Keratinocyte (primary cell): ENCODE measurements around the gene RAB11FIP4. TPM values are rescaled to one million over a fixed set of nuclear protein-coding genes. Genes with fewer than 3 reads are reported as not detected.

ENCODE experiments used
- DNase-seq: peaks from one replicate; pipeline ENCODE4 v3.0.0-alpha.2; 2011; ENCODE audit warnings: low read depth, missing footprints, low spot score
- FAIRE-seq: peaks from 2 replicates; lab custom pipeline; 2011; peaks lifted over from hg19 to GRCh38; lab: Jason Lieb, UNC
- H2AFZ ChIP-seq: 2 replicates; pipeline ENCODE4 v1.6.0; 2012; ENCODE audit warnings: low read length, control low read depth, inconsistent platforms; ENCODE audit not compliant: control insufficient read depth
- H3K27ac ChIP-seq: 2 replicates; pipeline ENCODE4 v1.5.1; 2011; ENCODE audit warnings: low read length; ENCODE audit not compliant: control insufficient read depth, insufficient read depth
- H3K27me3 ChIP-seq: 3 replicates; pipeline ENCODE4 v1.6.0; 2011; ENCODE audit warnings: low read length; ENCODE audit not compliant: control insufficient read depth, insufficient read depth; ENCODE audit errors: extremely low read depth
- H3K36me3 ChIP-seq, 2 experiments: 2 replicates in 1 of 2; 3 replicates in 1 of 2; pipeline ENCODE4 v1.5.1; 2011; ENCODE audit warnings: low read length in 2 of 2, mild to moderate bottlenecking in 1 of 2; ENCODE audit not compliant: control insufficient read depth in 2 of 2, insufficient read depth in 2 of 2; ENCODE audit errors: extremely low read depth in 1 of 2
- H3K4me1 ChIP-seq: 3 replicates; pipeline ENCODE4 v1.5.1; 2011; ENCODE audit warnings: low read length; ENCODE audit not compliant: control insufficient read depth, insufficient read depth; ENCODE audit errors: extremely low read depth
- H3K4me2 ChIP-seq: 3 replicates; pipeline ENCODE4 v1.6.0; 2011; ENCODE audit warnings: low read depth, low read length; ENCODE audit not compliant: control insufficient read depth, insufficient read depth; ENCODE audit errors: extremely low read depth
- H3K4me3 ChIP-seq, 3 experiments: fragments of 200-600 bp in 1 of 3; sonication (generic) in 1 of 3; 2 replicates in 2 of 3; 3 replicates in 1 of 3; pipeline ENCODE4 v1.5.1; 2011 to 2016; ENCODE audit warnings: low read length in 3 of 3, mild to moderate bottlenecking in 3 of 3, control low read depth in 2 of 3, inconsistent platforms in 1 of 3, low read depth in 1 of 3, mixed read lengths in 1 of 3, mixed run types in 1 of 3, moderate library complexity in 1 of 3; ENCODE audit not compliant: control insufficient read depth in 2 of 3, insufficient read depth in 2 of 3; ENCODE audit errors: extremely low read depth in 1 of 3
- H3K79me2 ChIP-seq: 2 replicates; pipeline ENCODE4 v1.6.0; 2012; ENCODE audit warnings: low read length; ENCODE audit not compliant: control insufficient read depth, insufficient read depth
- H3K9ac ChIP-seq: 3 replicates; pipeline ENCODE4 v1.6.0; 2011; ENCODE audit warnings: low read length; ENCODE audit not compliant: control insufficient read depth, insufficient read depth; ENCODE audit errors: extremely low read depth
- H3K9me1 ChIP-seq: 3 replicates; pipeline ENCODE4 v1.6.0; 2011; ENCODE audit warnings: low read length; ENCODE audit not compliant: control insufficient read depth, insufficient read depth; ENCODE audit errors: extremely low read depth
- H3K9me3 ChIP-seq: 2 replicates; pipeline ENCODE4 v1.5.1; 2012; ENCODE audit warnings: low read depth, low read length; ENCODE audit not compliant: control insufficient read depth
- H4K20me1 ChIP-seq: 3 replicates; pipeline ENCODE4 v1.6.0; 2011; ENCODE audit warnings: low read length; ENCODE audit not compliant: control insufficient read depth, insufficient read depth; ENCODE audit errors: extremely low read depth
- EZH2 ChIP-seq: IDR thresholded peaks from one replicate; pipeline ENCODE4 v1.6.1; 2012; ENCODE audit warnings: inconsistent platforms, mild to moderate bottlenecking, low read length, moderate library complexity
- dilution Hi-C: fragments of 300-500 bp; cut with MboI; formaldehyde crosslinking; loops from one replicate; pipeline ENCODE4 v1.7.0; 2020; ENCODE audit warnings: low sequenced_read_pairs; ENCODE audit not compliant: extremely low pct_ligation_motif_present
- polyA plus RNA-seq, 5 experiments: library from polyadenylated mRNA; depleted of rRNA in 3 of 5; stranded (reverse) in 3 of 5; stranded (forward) in 1 of 5; unstranded in 1 of 5; fragments of >200 nt; gene quantifications; 1 replicate in 1 of 5; 2 replicates in 3 of 5; 3 replicates in 1 of 5; pipeline versions ENCODE4 v1.2.1 to v1.2.3, GENCODE V29; 2011 to 2012; ENCODE audit warnings: missing spikeins in 2 of 5, low read depth in 1 of 5, low replicate concordance in 1 of 5
- TF ChIP-seq, protein P1 (sequence below), 3 experiments: IDR thresholded peaks in 1 of 3; conservative IDR thresholded peaks in 1 of 3; optimal IDR thresholded peaks in 1 of 3; 2 replicates in 2 of 3; 3 replicates in 1 of 3; pipeline versions ENCODE3 to v1.5.1; 2011; ENCODE audit warnings: low read length in 3 of 3, mild to moderate bottlenecking in 3 of 3, moderate library complexity in 2 of 3, control low read depth in 1 of 3, inconsistent platforms in 1 of 3; ENCODE audit not compliant: insufficient read depth in 2 of 3; ENCODE audit errors: extremely low read depth in 1 of 3

The RAB11FIP4 gene
- polyA plus RNA-seq, 1 donor (not counting 4 experiments of a cell fraction or from before 2014, with no cell fraction given) = 9.1 TPM

DNA sequence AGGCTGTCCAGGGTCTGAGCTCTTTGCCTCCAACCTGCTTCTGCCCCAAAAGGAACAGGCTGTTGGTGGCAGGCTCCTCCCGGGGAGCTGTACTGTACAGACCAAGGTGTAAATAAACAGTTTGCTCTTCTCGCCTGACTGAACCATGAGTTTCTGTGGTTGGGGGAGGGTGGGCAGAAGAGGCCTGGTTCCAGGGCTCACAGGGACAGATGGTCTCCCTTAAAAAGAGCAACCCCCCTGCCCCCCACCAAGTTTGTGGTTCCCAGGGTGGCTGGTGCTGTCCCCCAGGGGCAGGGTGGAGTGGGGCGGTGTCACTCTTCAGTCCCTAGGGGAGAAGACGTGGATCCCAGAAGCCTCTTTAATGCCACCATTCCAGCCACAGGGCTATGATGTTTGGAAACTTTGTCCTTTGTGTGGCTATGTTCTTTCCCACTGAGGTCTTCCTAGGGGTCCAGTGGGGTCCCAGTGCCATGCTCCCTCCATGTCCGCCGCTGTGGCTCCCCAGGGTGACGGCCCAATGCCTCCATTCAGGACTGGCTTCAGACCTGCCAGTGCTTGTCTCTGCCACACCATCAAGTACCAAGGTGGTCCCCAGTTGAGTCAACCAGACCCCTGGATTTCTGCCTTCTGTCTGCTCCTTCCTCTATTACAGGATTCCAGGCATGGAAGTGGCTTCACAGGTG lies 146.7 kb downstream of the RAB11FIP4 start:
- H3K4me3 ChIP-seq = no peak overlapping the region

DNA sequence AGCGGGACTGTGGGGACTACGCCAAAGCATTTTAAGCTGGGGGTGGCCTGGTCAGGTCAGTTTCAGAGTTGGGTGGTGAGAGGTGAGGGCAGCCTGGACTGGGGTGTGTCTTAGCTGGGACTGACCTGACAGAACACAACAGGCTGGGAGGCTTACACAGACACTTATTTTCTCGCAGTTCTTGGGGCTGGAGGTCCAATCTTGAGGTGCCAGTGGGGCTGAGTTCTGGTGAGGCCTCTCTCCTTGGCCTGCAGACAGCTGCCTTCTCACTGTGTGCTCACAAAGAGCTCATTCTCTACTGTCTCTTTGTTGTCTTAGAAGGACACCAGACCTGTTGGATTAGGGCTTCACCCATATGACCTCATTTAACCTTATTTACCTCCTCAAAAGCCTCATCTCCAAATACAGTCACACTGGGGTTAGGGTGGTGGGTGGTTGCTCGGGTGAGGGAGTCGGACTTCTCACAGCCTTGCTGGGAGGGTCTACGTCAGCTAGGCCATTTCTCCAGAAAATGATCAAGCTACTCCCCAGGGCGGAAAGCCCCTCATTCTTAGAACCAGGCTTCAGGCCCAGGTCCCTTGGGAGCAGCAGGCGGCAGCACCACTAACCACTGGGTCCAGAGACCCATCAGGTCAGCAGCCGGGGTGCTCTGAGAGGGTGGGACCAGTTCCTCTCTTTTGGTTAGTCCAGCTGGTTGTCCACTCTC lies 149.3 kb downstream of the RAB11FIP4 start:
- Histone ChIP-seq H2AFZ (no peak overlapping the region), H3K27me3 (no peaks in the 10 kb centered on the region), H3K36me3 (no peaks in the 10 kb centered on the region), H4K20me1 (no peaks in the 10 kb centered on the region), H3K9me3 (no peaks in the 10 kb centered on the region), H3K9ac (no peak overlapping the region), H3K9me1 (no peaks in the 10 kb centered on the region), H3K4me1 (peaks cover 2% of the 10 kb centered on the region), H3K4me2 (no peak overlapping the region), H3K4me3 (no peak overlapping the region), H3K27ac (no peak overlapping the region), H3K79me2 (no peaks in the 10 kb centered on the region)
- FAIRE-seq (no peak), DNase-seq (no peak)
- dilution Hi-C loops = no loop called here
- TF ChIP-seq, protein P1, sequence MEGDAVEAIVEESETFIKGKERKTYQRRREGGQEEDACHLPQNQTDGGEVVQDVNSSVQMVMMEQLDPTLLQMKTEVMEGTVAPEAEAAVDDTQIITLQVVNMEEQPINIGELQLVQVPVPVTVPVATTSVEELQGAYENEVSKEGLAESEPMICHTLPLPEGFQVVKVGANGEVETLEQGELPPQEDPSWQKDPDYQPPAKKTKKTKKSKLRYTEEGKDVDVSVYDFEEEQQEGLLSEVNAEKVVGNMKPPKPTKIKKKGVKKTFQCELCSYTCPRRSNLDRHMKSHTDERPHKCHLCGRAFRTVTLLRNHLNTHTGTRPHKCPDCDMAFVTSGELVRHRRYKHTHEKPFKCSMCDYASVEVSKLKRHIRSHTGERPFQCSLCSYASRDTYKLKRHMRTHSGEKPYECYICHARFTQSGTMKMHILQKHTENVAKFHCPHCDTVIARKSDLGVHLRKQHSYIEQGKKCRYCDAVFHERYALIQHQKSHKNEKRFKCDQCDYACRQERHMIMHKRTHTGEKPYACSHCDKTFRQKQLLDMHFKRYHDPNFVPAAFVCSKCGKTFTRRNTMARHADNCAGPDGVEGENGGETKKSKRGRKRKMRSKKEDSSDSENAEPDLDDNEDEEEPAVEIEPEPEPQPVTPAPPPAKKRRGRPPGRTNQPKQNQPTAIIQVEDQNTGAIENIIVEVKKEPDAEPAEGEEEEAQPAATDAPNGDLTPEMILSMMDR (optimal IDR thresholded peaks at IDR 0.05 in 1 of 3, IDR thresholded peaks at IDR 0.05 in 1 of 3, conservative IDR thresholded peaks at IDR 0.05 in 1 of 3; ENCODE audit: extremely low read depth in 1 of 3, insufficient read depth in 2 of 3, low read length in 3 of 3) = no peak
- no peak for TF ChIP-seq EZH2

More for the DNA sequence above, 146.7 kb downstream of the RAB11FIP4 start:
- Histone ChIP-seq H3K4me1 (peaks cover 10% of the 10 kb centered on the region), H3K36me3 (no peaks in the 10 kb centered on the region), H3K27ac (no peak overlapping the region), H3K79me2 (no peaks in the 10 kb centered on the region), H3K27me3 (no peaks in the 10 kb centered on the region), H3K9ac (no peak overlapping the region), H3K9me1 (no peaks in the 10 kb centered on the region), H2AFZ (no peak overlapping the region), H4K20me1 (no peaks in the 10 kb centered on the region), H3K4me2 (no peak overlapping the region), H3K9me3 (no peaks in the 10 kb centered on the region)
- no peak for TF ChIP-seq EZH2
- TF ChIP-seq, protein P1 (optimal IDR thresholded peaks at IDR 0.05 in 1 of 3, IDR thresholded peaks at IDR 0.05 in 1 of 3, conservative IDR thresholded peaks at IDR 0.05 in 1 of 3; ENCODE audit: extremely low read depth in 1 of 3, insufficient read depth in 2 of 3, low read length in 3 of 3) = no peak
- dilution Hi-C loops = no loop called here
- DNase-seq (no peak), FAIRE-seq (no peak)
